ENCODE measurements around the gene PLEK2. TPM values are rescaled to one million over a fixed set of nuclear protein-coding genes. Genes with fewer than 3 reads are reported as not detected.
A peak's percentile ranks its signal among the peaks of the same experiment; 100 is the strongest.

The PLEK2 gene
- total and polyA plus RNA-seq, 2 of the 13 experiments (the other 11 are each of a cell fraction or from before 2014, with no cell fraction given), result 0.26 to 1.5 TPM

- TF ChIP-seq, protein P1, sequence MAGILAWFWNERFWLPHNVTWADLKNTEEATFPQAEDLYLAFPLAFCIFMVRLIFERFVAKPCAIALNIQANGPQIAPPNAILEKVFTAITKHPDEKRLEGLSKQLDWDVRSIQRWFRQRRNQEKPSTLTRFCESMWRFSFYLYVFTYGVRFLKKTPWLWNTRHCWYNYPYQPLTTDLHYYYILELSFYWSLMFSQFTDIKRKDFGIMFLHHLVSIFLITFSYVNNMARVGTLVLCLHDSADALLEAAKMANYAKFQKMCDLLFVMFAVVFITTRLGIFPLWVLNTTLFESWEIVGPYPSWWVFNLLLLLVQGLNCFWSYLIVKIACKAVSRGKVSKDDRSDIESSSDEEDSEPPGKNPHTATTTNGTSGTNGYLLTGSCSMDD (CRISPR knock-in tag; IDR thresholded peaks at IDR 0.05), result no peak
- no peak for TF ChIP-seq HNF4G (IDR thresholded peaks at IDR 0.05; ENCODE audit: borderline replicate concordance, low read depth, low read length)
- TF ChIP-seq HNF4G (CRISPR knock-in tag; IDR thresholded peaks at IDR 0.05; ENCODE audit: borderline replicate concordance, low read depth), result peak; percentile 54; the same call in 1 of the 2 replicates
- no peak for TF ChIP-seq PRPF4 (IDR thresholded peaks at IDR 0.05; ENCODE audit: low read depth, low read length, poor library complexity, severe bottlenecking)
- TF ChIP-seq, protein P2, sequence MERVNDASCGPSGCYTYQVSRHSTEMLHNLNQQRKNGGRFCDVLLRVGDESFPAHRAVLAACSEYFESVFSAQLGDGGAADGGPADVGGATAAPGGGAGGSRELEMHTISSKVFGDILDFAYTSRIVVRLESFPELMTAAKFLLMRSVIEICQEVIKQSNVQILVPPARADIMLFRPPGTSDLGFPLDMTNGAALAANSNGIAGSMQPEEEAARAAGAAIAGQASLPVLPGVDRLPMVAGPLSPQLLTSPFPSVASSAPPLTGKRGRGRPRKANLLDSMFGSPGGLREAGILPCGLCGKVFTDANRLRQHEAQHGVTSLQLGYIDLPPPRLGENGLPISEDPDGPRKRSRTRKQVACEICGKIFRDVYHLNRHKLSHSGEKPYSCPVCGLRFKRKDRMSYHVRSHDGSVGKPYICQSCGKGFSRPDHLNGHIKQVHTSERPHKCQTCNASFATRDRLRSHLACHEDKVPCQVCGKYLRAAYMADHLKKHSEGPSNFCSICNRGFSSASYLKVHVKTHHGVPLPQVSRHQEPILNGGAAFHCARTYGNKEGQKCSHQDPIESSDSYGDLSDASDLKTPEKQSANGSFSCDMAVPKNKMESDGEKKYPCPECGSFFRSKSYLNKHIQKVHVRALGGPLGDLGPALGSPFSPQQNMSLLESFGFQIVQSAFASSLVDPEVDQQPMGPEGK (CRISPR knock-in tag; IDR thresholded peaks at IDR 0.05), result peak; percentile 77
- TF ChIP-seq RFX3 (CRISPR knock-in tag; IDR thresholded peaks at IDR 0.05), result peak; percentile 88
- TF ChIP-seq ZNF790 (CRISPR knock-in tag; IDR thresholded peaks at IDR 0.05; ENCODE audit: borderline replicate concordance), result no peak
- peak; percentile 12; the same call in 1 of the 2 replicates for TF ChIP-seq ZNF24 (IDR thresholded peaks at IDR 0.05)
- TF ChIP-seq ZMYM3 (CRISPR knock-in tag; IDR thresholded peaks at IDR 0.05), result peak; percentile 22; the same call in 1 of the 2 replicates
- TF ChIP-seq, protein P3, sequence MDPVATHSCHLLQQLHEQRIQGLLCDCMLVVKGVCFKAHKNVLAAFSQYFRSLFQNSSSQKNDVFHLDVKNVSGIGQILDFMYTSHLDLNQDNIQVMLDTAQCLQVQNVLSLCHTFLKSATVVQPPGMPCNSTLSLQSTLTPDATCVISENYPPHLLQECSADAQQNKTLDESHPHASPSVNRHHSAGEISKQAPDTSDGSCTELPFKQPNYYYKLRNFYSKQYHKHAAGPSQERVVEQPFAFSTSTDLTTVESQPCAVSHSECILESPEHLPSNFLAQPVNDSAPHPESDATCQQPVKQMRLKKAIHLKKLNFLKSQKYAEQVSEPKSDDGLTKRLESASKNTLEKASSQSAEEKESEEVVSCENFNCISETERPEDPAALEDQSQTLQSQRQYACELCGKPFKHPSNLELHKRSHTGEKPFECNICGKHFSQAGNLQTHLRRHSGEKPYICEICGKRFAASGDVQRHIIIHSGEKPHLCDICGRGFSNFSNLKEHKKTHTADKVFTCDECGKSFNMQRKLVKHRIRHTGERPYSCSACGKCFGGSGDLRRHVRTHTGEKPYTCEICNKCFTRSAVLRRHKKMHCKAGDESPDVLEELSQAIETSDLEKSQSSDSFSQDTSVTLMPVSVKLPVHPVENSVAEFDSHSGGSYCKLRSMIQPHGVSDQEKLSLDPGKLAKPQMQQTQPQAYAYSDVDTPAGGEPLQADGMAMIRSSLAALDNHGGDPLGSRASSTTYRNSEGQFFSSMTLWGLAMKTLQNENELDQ (CRISPR knock-in tag; IDR thresholded peaks at IDR 0.05; ENCODE audit: borderline replicate concordance), result no peak
- peak in 1 of 2 experiments; percentile 18; a peak in 2 of 4 replicates for TF ChIP-seq KLF16 (CRISPR knock-in tag; IDR thresholded peaks at IDR 0.05)
- no peak for TF ChIP-seq ZNF136 (CRISPR knock-in tag; IDR thresholded peaks at IDR 0.05; ENCODE audit: low read depth)
- no peak for TF ChIP-seq PTBP1 (IDR thresholded peaks at IDR 0.05; ENCODE audit: low read depth, low read length, poor library complexity, severe bottlenecking)
- TF ChIP-seq RARG (CRISPR knock-in tag; IDR thresholded peaks at IDR 0.05; ENCODE audit: low read depth), result no peak
- TF ChIP-seq CENPT (CRISPR knock-in tag; IDR thresholded peaks at IDR 0.05; ENCODE audit: low read depth), result no peak
- TF ChIP-seq NFE2 (CRISPR knock-in tag; IDR thresholded peaks at IDR 0.05), result no peak
- TF ChIP-seq NCOA2 (CRISPR knock-in tag; IDR thresholded peaks at IDR 0.05), result peak; percentile 38
- TF ChIP-seq ZNF549 (CRISPR knock-in tag; IDR thresholded peaks at IDR 0.05), result no peak
- TF ChIP-seq IRF1 (CRISPR knock-in tag; IDR thresholded peaks at IDR 0.05; ENCODE audit: low read depth), result no peak
- TF ChIP-seq NR2F2 (IDR thresholded peaks at IDR 0.05; ENCODE audit: borderline replicate concordance, low read depth), result peak; percentile 73; the same call in 1 of the 2 replicates
- TF ChIP-seq TBP (CRISPR knock-in tag; IDR thresholded peaks at IDR 0.05), result no peak
- no peak for TF ChIP-seq ZNF354B (CRISPR knock-in tag; IDR thresholded peaks at IDR 0.05)
- TF ChIP-seq FOXK1 (CRISPR knock-in tag; IDR thresholded peaks at IDR 0.05; ENCODE audit: borderline replicate concordance, low read depth), result peak; percentile 96
- no peak for TF ChIP-seq ETV6 (CRISPR knock-in tag; conservative IDR thresholded peaks at IDR 0.05)
- peak; percentile 74; the same call in 1 of the 2 replicates for TF ChIP-seq TBX3 (IDR thresholded peaks at IDR 0.05; ENCODE audit: borderline replicate concordance)
Measured at GRCh38 chr14:67359775-67360469, 52.0 kb downstream of the PLEK2 start, which contains the start of the genes ATP6V1D and EIF2S1 (continued).
